Measurements from ENCODE around the gene HOXB2.

Gene HOXB2

DNA sequence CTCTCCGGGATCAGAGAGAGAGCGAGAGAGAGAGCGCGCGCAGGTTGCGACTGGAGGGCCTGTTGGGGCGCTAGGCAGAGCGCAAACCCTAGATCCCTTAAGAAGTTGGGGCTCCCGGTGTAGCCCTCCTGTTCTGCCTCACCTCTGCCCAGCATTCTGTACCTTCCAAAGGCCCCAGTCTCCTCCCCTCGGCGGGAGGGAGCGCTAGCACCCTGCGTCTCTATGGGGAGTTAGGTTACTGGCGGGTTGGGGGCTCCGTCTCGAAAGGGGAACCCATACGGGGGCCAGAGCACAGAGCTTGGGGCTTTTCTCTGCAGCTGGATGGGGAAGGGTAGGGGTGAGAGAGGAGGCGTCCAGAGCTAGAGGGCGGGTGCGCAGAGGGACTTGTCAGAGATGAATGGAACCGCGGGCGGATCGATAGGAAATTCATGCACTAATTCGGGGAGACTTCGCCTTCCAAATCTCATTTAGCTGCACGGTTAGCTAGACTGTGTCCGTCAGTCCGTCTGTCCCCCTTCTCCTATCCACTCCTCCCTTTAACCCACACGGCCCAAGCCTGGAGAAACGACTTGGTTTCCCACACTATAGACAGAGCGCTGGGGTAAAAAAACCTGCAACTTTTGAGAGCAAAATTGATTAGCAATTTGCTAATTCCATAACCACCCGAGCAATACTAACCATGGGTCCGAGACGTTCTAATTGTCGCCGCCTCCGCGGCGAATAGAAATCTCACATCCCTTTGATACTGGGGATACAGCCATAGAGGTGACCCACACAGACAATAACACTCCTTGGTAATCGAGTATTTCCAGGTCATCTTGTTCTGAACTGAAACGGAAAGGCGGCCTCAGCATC lies 33.9 kb upstream of the HOXB2 start:
- DNase-seq (ENCODE audit: low read depth), result no peak

DNA sequence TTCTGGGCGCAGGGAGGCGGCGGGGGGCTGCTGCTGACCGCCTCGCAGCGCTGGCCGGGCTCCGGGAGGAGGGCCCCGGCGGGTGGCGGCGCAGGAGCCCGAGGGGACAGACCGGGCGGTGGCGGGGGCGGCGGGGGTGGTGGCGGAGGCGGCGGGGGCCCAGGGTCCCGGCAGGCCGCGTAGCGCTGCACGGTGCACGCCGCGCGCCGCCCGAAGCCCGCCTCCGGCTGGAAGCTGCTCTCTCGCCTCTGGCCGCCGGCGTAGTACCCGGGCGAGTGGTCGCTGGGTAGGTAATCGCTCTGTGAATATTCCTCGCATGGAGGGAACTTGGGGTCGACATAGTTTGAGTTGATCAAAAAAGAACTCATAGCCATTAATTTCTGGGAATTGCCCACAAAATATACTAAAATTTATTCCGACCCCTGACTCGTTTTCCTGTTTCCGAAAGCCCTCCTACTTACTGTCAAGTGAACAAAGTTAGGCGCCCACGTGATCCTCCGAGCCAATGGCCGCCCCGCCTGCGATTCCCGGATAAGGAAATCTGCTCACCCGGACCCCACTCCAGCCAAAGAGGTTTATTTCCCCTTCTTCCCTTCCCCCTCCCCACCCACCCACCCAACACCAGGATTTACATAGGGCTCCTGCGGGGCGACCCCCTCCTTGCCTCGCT lies 33.2 kb upstream of the HOXB2 start, which contains the start of gene HOXB4:
TSS of gene HOXB4 (minus strand) at position 405 of the 670 bp plus-strand sequence. CDS start at position 374, 31 bp downstream.
- DNase-seq (ENCODE audit: low read depth), result peak; percentile 64

DNA sequence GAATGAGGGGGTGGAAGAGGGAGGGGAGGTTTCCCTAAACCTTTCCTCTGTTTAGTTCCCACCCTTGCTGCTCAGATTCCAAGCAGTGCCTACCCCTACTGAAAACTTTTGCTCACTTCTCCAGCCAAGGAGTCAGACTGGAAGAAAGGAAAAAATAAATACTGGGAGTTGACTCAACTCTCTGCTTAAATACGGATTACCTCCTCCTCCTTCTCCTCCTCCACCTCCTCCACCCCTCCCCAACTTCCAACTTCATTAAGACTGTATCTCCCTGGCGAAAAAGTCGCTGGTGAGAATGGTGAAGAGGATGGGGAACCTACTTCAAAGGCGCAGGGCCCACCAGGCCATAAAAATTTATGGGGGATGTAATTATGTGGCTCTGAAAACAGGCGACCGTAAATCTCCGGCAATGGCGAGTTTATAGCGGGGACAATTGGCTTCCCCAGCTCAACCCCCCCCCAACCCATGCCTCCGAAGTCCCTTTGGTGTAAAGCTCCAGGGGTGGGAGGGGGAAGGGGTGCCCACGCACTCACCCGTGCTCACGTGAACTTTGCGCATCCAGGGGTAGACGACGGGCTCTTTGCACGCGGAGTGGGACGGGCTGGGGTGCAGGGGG lies 32.5 kb upstream of the HOXB2 start:
- DNase-seq (ENCODE audit: low read depth), result no peak

DNA sequence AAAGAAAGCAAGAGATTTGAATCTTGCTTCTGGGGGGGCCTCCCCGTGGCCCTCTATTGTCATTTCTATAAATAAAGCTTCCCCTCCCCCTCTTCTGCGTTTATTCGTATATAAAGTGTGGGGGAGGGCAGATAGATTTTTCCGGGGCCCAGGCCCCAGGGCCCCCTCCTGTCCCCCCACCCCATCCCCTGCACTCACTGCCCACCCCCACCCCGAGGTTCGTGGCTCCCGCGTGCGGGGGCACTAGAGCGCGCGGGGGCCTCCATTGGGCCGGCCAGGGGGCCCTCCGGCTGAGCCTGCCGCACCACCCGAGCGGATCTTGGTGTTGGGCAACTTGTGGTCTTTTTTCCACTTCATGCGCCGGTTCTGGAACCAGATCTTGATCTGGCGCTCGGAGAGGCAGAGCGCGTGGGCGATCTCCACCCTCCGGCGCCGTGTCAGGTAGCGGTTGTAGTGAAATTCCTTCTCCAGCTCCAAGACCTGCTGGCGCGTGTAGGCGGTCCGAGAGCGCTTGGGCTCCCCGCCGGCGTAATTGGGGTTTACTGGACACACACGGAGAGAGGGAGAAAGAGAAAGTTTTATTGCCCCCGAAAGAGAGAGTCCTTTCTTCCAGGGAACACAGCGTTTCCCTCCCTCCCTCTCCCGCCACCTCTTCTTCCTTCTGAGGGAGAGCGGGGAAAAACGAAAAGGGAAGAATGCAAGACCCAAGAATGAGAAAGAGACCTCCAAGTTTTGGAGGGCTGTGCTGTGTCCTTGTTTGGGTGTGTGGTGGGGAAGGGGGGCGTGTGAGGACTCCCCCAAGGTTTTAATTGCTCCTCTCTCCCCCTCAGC lies 31.8 kb upstream of the HOXB2 start:
- DNase-seq (ENCODE audit: low read depth), result no peak

DNA sequence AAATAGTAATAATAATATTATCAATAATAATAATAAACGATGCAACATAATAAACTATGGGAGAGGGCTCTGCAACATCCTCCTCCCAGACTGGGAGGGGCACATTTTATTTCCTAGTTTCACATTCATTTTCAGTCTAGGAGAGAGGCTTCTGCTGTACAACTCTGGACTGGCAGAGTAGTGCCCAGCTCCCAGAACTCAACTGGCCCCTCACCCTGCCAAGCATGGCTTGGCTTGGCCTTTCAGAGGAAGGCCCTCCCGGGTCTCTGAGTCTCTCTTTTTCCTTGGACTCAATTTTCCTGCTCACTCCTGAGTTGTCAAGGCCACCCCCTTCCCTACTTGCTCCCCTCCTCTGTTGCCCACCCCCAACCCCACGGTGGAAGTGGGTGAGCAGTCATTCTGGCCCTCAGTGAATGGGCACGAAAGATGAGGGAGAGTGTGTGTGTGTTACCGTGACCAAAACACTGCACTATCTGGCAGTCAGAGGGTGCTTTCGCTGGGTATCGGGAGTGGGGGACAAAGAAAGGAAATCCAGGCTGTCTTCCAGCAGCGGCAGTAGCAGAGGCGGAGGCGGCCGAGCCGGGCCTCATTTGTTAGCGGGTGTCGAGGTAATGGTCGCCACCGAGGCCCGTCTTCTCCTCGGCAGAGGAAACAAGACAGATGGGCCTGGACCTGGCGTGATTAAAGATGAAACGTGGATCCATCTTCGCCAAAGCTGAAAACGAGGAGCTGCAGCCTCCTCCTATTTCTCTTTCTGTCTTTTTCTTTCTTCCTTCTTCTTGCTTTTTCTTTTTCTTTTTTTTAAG lies 31.0 kb upstream of the HOXB2 start:
- DNase-seq (ENCODE audit: low read depth), result no peak

DNA sequence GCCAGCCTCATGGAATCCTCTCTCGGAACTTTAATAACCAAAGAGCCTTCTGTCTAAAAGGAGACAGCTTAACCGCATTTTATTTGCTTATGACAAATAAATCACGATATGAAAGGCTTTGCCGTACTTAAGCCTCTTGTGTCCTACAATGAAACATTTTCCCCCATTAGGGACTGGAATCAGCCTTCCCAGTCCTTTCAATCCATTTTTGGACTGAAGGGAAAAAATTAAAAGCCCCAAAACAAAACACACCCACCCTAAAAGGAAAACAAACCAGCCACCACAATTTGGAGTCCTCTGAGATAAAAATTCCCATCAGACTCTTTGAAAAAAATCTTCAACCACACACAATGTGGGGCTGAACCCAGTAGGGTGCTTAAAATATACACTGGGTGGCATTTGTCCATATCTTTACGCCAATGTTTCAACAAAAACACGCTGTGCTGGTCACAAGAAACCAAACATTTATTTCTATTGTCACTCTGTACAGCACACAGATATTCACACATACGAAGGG lies 30.2 kb upstream of the HOXB2 start:
- no peak for DNase-seq (ENCODE audit: low read depth)

DNA sequence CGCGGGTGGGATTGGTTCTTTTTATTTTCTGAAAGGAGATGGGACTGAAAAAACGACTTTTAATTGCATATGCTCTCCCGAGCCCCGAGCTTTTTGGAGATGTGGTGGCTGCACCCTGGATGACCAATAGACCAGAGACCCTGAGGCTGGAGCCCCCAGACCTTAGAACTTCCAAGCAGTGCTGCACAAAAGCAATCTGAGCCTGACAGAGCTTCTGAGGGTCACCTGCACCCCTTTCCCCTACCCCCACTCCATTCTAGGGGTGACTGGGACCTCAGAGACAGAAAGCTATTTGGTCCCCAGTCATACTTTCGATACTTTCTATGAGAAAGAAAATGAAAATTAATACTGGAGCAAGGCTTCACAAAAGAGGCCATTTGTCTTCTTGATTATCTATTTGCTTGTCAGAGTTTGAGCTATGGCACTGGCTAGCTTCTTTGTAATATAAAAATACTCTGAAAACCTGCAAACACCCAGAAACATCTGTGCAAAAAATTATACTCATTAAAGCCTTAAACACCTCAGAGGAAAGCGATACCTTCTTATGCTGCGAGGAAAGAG lies 29.7 kb upstream of the HOXB2 start:
- DNase-seq (ENCODE audit: low read depth), result no peak

DNA sequence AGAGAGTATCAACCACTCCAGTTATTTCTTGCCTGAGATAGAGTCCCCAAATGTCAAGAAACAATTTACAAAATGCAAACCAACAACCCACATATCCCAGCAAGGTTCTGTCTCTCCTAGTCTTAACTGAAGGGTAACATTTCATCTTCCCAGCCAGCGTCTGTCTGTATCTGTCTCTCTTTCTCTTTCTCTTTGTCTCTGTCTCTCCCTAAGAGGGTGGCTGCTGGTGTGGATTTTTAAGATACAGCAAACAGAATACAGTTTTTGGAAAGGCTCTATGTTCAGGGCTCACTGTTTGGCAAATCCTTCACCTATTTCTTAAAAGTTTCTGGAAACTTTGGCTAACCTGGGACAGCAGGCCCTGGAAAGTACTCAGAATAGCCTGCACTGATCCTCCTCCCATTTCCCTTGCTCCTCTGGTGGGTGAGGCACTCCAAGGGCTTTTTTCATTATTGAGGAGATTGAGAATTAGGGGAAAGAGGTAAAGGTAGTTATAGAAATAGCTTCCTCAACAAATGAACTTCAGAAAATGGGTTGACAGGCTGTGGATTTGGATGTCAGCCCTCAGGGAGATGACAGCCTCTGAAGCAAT lies 27.0 kb upstream of the HOXB2 start:
- DNase-seq (ENCODE audit: low read depth), result no peak

DNA sequence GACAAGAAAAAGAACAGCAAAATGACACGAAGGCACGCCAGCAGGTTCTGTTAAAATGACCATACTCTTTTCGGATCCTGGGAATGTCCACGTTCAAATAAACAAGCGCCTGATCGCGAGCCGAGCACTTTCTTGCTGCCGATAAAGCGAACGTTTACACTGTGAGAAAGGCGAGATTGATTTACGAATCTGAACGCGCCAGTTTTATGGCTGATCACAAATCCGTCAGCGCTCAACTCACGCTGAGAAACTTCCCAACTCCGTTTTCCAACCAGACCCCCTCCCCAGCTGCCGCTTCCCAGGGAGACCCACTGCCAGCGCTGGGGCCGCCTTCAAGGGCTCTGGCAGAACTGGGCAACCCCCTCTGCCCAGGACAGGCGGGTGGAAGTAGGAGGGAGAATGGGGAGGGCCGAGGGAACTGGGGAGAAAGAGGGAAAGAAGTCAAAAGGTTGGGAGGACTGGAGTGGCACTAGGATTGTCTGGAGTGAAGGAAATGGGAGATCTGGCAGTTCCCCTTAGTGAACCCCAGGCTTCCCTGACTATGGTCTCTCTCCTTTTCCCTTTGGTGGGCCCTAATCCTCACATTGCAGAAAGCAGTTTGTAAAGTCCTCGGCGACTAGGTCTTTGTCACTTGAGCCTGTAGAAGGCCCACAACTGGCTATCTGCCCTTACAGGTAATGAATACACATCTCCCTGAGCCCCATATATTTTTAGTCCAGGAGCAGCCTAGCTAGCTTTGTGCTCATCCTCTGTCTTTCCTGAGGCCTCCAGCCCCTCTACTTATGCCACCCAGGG lies 26.3 kb upstream of the HOXB2 start:
- no peak for DNase-seq (ENCODE audit: low read depth)

DNA sequence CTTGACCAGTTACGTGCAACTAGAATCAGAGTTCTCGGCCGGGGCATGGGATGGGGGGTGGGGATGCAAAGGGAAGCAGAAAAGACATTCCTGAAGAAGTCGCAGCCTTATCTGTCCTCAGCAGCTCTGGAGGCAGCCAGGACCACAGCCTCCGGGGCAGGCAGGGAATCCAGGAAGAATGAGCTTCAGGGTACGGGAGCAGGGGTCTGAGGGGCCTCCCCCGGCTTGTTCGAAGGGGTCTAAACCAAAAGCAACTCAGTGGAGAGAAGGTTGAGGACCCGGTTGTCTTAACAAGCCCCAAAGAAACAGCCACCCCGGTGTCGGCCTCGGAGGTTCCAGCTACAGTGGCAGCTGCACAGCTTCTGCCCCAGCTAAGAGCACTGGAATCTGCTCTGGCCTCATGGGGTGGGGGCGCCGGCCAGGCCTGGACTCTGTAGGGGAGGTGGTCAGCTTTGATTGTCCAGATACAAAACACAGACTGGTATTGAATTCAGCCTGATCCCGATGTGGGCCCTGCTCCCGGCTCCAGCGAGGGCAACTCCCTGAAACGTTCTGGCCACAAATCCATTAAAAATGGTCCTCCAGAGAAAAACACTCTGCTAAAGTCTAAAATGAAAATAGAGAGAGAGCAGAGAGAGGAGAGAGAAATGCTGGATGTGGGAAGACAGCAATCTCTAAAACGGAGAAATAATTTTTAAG lies 25.6 kb upstream of the HOXB2 start:
- no peak for DNase-seq (ENCODE audit: low read depth)

DNA sequence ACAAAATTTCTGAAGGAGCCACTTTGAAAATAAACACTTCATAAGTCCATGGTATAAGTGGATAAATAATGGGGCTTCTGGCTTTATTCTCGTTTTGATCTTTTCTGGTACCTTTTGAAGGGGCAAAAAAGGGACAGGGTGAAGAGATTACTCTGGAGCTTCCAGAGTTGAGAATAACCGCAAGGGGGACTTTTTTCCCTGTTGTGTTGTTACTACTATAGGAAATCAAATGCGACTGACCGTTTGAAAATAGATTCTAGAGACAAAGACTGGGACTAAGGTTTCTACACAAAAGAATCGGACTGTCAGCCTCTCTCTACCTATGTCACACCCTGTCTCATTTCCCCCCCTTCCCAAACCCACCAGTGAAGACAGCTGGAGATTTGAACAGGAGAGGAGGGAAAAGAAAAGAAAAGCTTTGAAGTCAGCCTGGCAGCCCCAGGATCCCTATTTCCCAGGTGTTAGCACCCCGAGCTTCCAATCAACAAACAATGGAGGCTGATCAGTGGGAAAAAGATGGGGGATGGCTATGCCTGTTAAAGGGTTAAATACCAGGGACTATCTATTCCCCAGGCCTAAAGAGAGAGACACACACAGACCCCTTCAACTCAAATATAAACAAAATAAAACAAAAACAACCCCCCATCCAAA lies 24.9 kb upstream of the HOXB2 start:
- no peak for DNase-seq (ENCODE audit: low read depth)

DNA sequence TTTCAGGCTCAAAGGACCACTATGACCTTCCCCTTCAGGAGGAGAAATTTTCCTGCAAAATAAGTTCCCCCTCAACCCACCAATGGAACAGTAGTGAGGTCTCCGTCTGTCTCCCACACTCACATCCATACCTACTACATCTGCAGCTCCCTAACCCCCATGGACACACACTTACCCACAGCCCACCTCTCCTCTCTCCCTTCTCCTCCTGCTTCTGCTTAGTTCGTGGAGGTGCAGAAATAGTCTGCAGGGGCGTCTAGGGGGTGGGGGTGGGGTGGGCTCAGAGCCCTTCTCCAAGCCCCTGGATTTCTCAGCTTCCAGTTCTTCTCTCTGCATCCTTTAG lies 24.3 kb upstream of the HOXB2 start:
- no peak for DNase-seq (ENCODE audit: low read depth)

DNA sequence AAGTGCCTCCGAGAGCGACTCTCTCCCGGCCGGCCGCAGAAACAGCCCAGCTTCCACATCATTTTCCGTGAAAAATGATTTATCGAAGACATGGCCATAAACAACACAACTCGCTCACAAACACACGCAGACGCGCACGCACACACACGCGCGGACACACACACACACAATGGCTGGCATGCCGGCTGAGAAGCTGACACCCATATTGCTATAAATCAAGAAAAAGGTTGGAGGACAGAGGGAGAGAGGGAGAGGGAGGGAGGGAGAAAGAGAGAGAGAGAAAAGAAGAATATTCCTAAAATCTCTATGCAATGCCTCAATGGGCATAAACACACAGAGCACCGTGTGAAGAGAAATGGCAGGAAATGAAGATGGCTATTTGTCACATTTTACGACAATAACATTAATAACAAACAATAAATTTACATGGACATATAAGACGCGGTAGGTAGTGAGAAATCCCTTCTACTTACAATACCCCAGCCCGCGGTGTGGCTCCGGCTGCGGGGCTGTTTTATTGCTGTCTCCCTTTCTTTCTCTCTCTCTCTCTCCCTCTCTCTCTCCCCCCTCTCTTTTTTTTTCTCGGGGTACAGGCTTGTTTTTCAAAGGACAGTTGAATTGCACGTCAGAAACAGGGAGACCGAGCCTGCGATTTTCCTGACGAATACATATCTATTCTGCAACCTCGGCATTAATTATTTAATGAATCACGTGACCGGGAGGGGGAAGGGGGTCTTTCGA lies 23.8 kb upstream of the HOXB2 start:
- no peak for DNase-seq (ENCODE audit: low read depth)

DNA sequence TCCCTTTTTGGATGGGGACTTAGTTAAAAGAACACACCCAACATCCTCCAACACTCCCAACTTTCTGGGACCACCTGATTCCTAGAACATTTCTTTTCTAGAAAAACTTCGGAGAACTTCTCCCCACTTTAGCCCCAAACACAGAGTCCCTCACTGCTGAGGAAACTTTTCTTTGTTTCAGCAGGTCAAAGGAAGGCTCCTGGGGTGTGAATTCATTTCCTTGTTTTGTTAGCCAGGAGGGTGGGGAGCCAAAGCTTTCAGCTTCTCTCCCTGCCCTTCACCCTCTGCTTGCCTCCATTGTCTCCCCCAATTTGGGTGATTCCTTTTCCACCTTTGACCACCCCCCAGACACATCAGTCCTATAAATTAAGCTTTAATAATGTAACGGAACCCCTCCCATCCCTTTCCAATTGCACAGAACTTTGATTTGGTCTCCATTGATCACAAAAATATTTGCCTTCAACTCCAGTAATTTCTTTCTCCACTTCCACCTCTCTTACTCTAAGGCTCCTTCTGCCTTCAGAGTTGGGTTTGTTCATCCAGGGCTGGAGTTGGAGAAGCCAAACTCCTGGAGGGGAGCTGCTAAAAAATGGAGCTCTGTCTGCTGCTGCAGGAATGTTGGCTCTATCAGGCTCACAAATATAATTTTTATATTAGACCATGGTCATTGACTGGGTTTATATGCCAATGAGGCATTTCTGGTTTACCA lies 22.9 kb upstream of the HOXB2 start:
- DNase-seq (ENCODE audit: low read depth), result no peak

DNA sequence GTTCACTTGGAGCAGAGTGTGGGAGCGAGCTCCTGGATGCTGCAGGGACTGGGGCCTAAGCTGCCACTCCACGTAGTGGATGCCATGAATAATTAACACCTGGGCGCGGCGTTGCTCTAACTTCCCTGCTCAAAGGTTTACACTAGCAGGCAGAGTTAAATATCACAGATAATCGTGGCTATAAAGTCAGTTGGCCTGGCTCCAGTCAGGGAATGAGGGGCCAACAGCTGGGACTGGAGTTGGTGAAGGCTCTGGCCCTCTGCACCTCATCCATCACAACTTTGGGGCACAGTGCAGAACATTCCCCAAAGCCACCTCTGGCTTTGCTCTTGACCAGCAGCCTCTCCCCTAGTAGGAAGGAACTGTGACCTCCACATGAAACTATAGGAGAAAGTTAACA lies 22.3 kb upstream of the HOXB2 start:
- DNase-seq (ENCODE audit: low read depth), result no peak

DNA sequence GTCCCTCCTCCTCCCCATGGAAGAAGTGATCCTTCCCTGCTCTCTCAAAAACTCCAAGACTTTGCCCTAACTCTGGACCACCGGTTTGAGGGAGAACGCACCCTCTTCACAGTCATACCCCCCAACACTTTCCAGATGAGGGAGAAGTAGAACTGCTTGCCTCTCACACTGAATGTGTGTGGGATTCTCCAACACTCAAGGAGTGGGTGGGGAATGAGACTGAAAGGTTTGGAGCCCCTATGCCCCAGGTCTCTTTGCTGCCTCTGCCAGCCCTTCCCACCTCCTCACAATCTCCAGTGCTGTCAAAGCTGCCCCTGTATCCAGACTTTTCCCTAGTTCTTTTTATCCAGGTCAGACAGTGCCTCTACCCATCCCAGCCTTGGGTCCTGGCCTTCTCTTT lies 21.8 kb upstream of the HOXB2 start:
- no peak for DNase-seq (ENCODE audit: low read depth)
